HEK293 (cell line): ENCODE results near the gene WDR18.

Source experiments
- CTCF ChIP-seq: fragments of 450-650 bp; formaldehyde crosslinking; IDR thresholded peaks from 2 replicates; pipeline ENCODE4 v1.5.1; 2016; ENCODE audit warnings: missing biosample characterization, missing genetic modification characterization
- GLI4 ChIP-seq: fragments of 450-650 bp; formaldehyde crosslinking; IDR thresholded peaks from 2 replicates; pipeline ENCODE4 v1.5.1; 2016; ENCODE audit warnings: missing biosample characterization, missing genetic modification characterization
- REST ChIP-seq: fragments of 450-650 bp; formaldehyde crosslinking; IDR thresholded peaks from 2 replicates; pipeline ENCODE4 v1.5.1; 2016; ENCODE audit warnings: missing biosample characterization, missing genetic modification characterization
- TCF7L2 ChIP-seq: IDR thresholded peaks from 2 replicates; pipeline ENCODE4 v1.6.1; 2011; ENCODE audit warnings: low read depth, mild to moderate bottlenecking, inconsistent platforms, low read length, moderate library complexity, borderline replicate concordance
- WT1 ChIP-seq: fragments of 450-650 bp; formaldehyde crosslinking; IDR thresholded peaks from 2 replicates; pipeline ENCODE4 v1.5.1; 2016; ENCODE audit warnings: missing biosample characterization, missing genetic modification characterization
- ZNF311 ChIP-seq: fragments of 450-650 bp; formaldehyde crosslinking; IDR thresholded peaks from 2 replicates; pipeline ENCODE4 v1.5.1; 2017; ENCODE audit warnings: missing biosample characterization, missing genetic modification characterization, borderline replicate concordance
- ZNF645 ChIP-seq: fragments of 450-650 bp; formaldehyde crosslinking; IDR thresholded peaks from 2 replicates; pipeline ENCODE4; 2016; ENCODE audit warnings: missing biosample characterization, missing genetic modification characterization
- ZNF768 ChIP-seq: fragments of 450-650 bp; formaldehyde crosslinking; IDR thresholded peaks from 2 replicates; pipeline ENCODE4 v1.5.1; 2018; ENCODE audit warnings: missing biosample characterization, mild to moderate bottlenecking, missing genetic modification characterization
- TF ChIP-seq, protein P1 (sequence below): fragments of 450-650 bp; formaldehyde crosslinking; IDR thresholded peaks from 2 replicates; pipeline ENCODE4 v1.5.1; 2017; ENCODE audit warnings: missing biosample characterization, mild to moderate bottlenecking, missing genetic modification characterization, moderate library complexity

- TF ChIP-seq ZNF645 (tag by site-specific recombination), result no peak
- TF ChIP-seq, protein P1, sequence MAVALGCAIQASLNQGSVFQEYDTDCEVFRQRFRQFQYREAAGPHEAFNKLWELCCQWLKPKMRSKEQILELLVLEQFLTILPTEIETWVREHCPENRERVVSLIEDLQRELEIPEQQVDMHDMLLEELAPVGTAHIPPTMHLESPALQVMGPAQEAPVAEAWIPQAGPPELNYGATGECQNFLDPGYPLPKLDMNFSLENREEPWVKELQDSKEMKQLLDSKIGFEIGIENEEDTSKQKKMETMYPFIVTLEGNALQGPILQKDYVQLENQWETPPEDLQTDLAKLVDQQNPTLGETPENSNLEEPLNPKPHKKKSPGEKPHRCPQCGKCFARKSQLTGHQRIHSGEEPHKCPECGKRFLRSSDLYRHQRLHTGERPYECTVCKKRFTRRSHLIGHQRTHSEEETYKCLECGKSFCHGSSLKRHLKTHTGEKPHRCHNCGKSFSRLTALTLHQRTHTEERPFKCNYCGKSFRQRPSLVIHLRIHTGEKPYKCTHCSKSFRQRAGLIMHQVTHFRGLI (tag by site-specific recombination), result no peak
- TF ChIP-seq CTCF (tag by site-specific recombination), result no peak
- TF ChIP-seq GLI4 (tag by site-specific recombination), result no peak
- TF ChIP-seq ZNF768 (tag by site-specific recombination), result no peak
- TF ChIP-seq WT1 (tag by site-specific recombination), result no peak
- no peak for TF ChIP-seq REST (tag by site-specific recombination)
- TF ChIP-seq ZNF311, result no peak
- no peak for TF ChIP-seq TCF7L2
Measured at GRCh38 chr19:980133-980998, 3.8 kb upstream of the WDR18 start.
